ENCODE measurements around the gene CAMK1D.
"Not testable (repeated sequence)": the region's sequence is repeated elsewhere in the genome, so short reads cannot be mapped to it uniquely, and the experiment has no call there.

The CAMK1D gene

GRCh38 chr10:12518024-12518423 lies 168.7 kb downstream of the CAMK1D start:
- DNase-seq (ENCODE audit: low spot score): no peak

GRCh38 chr10:12521423-12521822 lies 172.1 kb downstream of the CAMK1D start:
- no peak for DNase-seq (ENCODE audit: low spot score)

GRCh38 chr10:12526311-12526710 lies 177.0 kb downstream of the CAMK1D start:
- no peak for DNase-seq (ENCODE audit: low spot score)

GRCh38 chr10:12529976-12530375 lies 180.6 kb downstream of the CAMK1D start:
- no peak for DNase-seq (ENCODE audit: low spot score)

- no peak for DNase-seq (ENCODE audit: low spot score)
These were observed 182.2 kb downstream of the CAMK1D start for GRCh38 chr10:12531305-12532220.

- peak; percentile 75 for DNase-seq (ENCODE audit: low spot score)
These were observed 183.8 kb downstream of the CAMK1D start for GRCh38 chr10:12533151-12533550.

GRCh38 chr10:12533723-12534122 lies 184.4 kb downstream of the CAMK1D start:
- DNase-seq (ENCODE audit: low spot score): no peak

GRCh38 chr10:12534824-12535223 lies 185.5 kb downstream of the CAMK1D start:
- peak; percentile 9 for DNase-seq (ENCODE audit: low spot score)

GRCh38 chr10:12535656-12536055 lies 186.3 kb downstream of the CAMK1D start:
- no peak for DNase-seq (ENCODE audit: low spot score)

GRCh38 chr10:12538491-12538995 lies 189.2 kb downstream of the CAMK1D start:
- no peak for DNase-seq (ENCODE audit: low spot score)

- no peak for DNase-seq (ENCODE audit: low spot score)
These were observed 190.2 kb downstream of the CAMK1D start for GRCh38 chr10:12539350-12540164.

GRCh38 chr10:12540341-12540781 lies 191.0 kb downstream of the CAMK1D start:
- DNase-seq (ENCODE audit: low spot score): no peak

GRCh38 chr10:12541446-12542067 lies 192.2 kb downstream of the CAMK1D start:
- no peak for DNase-seq (ENCODE audit: low spot score)

GRCh38 chr10:12542133-12542670 lies 192.9 kb downstream of the CAMK1D start:
- no peak for DNase-seq (ENCODE audit: low spot score)

- no peak for DNase-seq (ENCODE audit: low spot score)
These were observed 194.2 kb downstream of the CAMK1D start for GRCh38 chr10:12543589-12543988.

GRCh38 chr10:12546160-12546802 lies 196.9 kb downstream of the CAMK1D start:
- not testable (repeated sequence) for DNase-seq (ENCODE audit: low spot score)

- DNase-seq (ENCODE audit: low spot score): no peak
These were observed 198.0 kb downstream of the CAMK1D start for GRCh38 chr10:12547301-12547771.

GRCh38 chr10:12549297-12549696 lies 199.9 kb downstream of the CAMK1D start:
- no peak for DNase-seq (ENCODE audit: low spot score)

- DNase-seq (ENCODE audit: low spot score): no peak
These were observed 201.6 kb downstream of the CAMK1D start for GRCh38 chr10:12550994-12551393.

- DNase-seq (ENCODE audit: low spot score): no peak
These were observed 206.7 kb downstream of the CAMK1D start for GRCh38 chr10:12556039-12556438.

- no peak for DNase-seq (ENCODE audit: low spot score)
These were observed 210.3 kb downstream of the CAMK1D start for GRCh38 chr10:12559578-12560178.
